HS-5 (cell line): ENCODE measurements around the gene PPP6R3.
"Not testable (repeated sequence)": the region's sequence is repeated elsewhere in the genome, so short reads cannot be mapped to it uniquely, and the experiment has no call there.

Experiments
- DNase-seq: peaks from one replicate; pipeline ENCODE4 v3.0.0-alpha.2; 2012; ENCODE audit warnings: low read depth

PPP6R3 gene

DNA sequence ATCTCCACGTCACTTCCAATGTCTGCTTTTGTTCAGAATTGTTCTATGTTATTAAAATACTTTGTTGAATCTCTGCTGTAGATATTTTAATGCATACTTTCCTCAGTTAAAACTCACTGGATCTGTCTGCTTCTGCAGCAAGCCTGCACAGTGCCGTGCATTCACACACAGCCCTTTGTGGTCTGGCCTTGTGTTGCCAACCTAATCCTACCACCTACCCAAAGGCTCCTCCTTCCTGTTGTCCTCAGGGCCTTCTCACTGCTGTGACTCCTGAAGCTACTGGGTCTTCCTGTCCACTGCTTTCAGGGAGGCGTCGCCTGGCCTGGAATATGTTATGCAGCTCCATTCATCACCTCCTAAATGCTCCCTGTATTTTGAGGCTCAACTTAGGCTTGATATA is 67.0 kb downstream of the PPP6R3 start:
- DNase-seq = no peak

GRCh38 chr11:68528630-68529029 is 68.1 kb downstream of the PPP6R3 start:
- no peak for DNase-seq

DNA sequence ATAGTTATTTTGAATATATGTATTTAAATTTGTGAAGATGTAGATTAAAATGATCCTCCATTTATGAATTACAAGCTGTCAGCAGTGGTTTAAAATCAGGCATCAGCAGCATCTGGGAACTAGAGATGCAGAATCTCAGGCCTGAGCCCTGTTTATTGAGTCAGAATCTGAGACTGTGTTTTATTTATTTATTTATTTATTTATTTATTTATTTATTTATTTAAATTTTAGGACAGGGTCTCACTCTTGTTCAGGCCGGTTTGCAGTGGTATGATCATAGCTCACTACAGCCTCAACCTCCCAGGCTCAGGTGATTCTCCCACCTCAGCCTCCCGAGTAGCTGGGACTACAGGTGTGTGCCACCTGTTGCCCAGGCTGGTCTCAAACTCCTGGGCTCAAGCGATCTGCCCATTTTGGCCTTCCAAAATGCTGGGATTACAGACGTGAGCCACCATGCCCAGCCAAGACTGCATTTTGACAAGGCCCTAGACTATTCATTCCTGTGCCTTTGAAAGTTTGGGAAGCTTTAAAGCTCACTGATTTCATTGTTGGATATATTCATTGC is 70.7 kb downstream of the PPP6R3 start:
- no peak for DNase-seq

- no peak for DNase-seq
Observed at GRCh38 chr11:68532727-68533369, 72.3 kb downstream of the PPP6R3 start.

DNA sequence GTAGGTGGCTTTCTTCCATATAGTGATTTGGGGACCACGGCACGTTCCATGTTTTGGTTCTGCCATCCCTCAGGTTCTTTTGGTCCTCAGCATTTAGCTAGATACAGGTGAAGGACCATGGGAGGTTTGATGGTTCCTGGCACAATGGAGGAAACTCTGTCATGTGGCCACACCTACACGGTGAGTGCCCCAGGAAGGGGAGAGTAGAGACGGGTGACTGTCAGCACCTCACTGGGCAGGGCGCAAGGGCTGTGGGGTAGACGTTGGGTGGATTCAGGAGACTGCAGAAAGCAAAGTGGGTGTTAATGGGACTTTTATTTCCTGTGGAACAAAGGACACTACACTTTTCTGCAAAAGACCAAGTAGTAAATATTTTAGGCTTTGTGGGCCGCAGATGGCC is 73.4 kb downstream of the PPP6R3 start:
- DNase-seq = no peak

DNA sequence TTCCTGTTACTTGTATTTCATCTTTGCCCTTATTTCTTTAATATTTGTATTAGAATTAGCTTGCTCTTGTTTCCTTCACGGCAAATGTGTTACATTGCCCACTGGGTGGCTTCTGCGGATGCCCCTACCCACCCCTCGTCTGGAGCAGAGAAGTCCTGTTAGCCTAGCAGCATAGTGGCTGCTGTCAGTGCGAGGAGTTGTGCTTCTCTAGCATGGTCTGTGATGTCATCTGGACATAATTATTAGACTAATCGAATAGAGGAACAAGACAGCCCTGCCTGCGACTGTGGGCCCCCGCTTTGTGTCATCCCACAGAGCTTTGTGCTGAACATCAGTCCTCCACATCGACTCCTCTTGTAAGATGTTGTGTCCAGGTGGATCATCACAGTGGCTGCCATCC is 74.5 kb downstream of the PPP6R3 start:
- no peak for DNase-seq

DNA sequence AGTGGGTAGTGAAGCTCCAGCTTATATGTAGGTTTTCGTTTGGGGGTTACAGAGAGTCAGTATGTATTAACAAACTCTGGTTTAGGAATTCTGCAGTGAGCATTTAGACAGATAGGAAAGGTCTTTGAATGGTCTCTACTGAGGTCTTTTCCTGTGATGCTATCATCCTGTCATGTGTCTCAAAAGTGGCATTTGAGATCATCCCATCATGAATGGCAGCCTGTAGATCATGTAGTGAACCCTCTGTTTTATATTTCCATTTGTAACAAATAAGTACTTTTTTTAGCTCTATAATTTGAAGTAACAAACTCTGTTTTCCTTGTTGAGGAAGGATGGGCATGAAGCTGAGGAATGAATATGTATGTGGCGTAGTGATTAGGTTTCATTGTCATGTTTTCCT is 76.2 kb downstream of the PPP6R3 start:
- no peak for DNase-seq

GRCh38 chr11:68538025-68538424 is 77.5 kb downstream of the PPP6R3 start:
- DNase-seq = no peak

- DNase-seq = no peak
Observed at GRCh38 chr11:68539395-68539794, 78.8 kb downstream of the PPP6R3 start.

- not testable (repeated sequence) for DNase-seq
Observed at GRCh38 chr11:68540504-68540903, 80.0 kb downstream of the PPP6R3 start.

DNA sequence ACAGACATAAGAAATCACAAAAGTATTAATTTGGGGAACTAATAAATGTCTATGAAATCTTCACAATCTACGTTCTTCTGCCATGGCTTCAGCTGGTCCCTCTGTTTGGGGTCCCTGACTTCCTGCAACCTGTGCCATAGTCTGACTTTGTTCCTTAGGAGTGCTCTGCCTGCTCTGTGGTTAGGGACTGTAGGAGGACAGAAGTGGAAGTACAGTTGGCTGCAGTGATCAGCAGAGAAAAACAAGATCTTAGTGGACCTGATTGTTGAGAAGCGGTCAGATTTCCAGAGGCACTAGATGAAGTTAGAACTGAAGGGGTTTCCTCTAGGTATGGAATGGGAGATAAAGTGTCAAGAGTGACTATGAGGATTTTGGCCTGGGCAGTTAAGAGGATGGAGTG is 80.6 kb downstream of the PPP6R3 start:
- no peak for DNase-seq

DNA sequence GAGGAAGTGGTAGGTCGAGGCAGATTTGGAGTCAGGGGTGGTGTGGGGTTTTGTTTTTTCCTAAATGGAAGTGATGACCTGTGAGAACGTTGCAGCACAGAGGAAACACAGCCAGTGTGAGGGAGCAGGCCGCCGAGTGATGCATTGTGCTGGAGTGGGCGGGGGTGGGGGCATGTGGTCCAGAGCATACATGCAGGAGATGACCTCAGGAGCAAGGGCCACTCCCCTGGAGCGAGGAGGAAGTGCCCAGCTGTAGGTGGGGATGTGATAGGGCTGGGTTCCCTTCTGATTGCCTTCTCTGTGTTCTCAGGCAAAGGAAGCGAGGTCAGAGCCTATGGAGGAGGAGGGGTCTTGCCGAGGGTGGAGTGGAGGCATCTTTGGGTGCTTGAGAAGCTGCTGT is 81.4 kb downstream of the PPP6R3 start:
- DNase-seq = no peak

GRCh38 chr11:68542617-68543016 is 82.1 kb downstream of the PPP6R3 start:
- DNase-seq = peak; percentile 83

DNA sequence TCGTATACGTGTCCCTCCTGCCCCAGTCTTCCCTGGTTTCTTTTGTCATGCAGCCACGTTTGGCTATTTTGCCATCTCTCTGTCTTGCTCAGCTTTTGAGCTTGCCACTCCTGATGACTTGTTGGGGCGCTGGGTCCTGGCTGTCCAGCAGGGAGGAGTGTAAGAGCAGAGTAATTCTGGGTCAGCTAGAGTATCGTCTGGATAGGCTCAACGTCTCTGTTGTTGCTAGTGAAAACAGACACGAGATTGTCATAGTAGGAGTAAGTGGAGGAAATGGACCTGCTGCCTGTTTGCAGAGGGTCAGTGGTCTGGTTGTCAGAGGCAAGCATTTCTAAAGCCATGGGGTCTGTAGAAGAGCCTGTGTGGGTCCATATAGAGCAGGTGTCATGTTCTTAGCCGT is 83.0 kb downstream of the PPP6R3 start:
- DNase-seq = no peak

DNA sequence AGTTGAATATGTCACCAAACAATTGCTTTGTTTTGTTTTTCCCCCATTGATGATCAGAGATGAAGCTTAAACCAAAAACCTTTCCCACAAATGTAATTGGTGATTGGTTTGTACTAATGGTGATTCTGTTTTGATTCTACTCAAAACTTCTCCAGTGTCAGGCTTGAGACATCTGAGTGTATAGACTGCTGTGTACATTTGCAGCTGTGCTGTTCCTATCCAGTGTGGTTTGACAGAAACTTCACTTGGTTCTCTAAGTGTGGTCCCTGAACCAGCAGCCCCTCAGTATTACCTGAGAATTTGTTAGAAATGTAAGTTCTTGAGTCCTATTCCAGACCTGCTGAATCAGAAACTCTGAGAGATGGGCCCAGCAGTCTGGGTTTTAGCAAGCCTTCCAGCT is 84.8 kb downstream of the PPP6R3 start:
- no peak for DNase-seq

DNA sequence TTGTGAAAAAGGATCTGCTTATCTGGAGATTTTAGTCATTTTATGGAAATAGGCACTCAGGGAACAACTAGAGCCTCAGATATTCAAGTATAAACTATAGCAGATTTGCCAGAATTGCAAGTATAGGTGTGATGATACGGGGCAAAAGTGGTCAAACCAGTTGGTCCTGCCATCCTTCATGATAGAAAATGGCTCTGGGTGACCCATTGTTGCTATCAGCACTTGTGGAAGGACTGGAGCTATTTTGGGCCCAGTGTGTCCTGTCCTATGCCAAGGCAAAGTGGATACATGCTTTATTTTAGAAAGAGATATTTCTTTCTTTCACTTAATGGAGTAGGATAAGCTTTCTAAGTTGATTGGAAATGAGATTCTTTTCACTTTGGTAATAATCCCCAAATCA is 85.2 kb downstream of the PPP6R3 start:
- no peak for DNase-seq

GRCh38 chr11:68546555-68546954 is 86.0 kb downstream of the PPP6R3 start:
- no peak for DNase-seq

DNA sequence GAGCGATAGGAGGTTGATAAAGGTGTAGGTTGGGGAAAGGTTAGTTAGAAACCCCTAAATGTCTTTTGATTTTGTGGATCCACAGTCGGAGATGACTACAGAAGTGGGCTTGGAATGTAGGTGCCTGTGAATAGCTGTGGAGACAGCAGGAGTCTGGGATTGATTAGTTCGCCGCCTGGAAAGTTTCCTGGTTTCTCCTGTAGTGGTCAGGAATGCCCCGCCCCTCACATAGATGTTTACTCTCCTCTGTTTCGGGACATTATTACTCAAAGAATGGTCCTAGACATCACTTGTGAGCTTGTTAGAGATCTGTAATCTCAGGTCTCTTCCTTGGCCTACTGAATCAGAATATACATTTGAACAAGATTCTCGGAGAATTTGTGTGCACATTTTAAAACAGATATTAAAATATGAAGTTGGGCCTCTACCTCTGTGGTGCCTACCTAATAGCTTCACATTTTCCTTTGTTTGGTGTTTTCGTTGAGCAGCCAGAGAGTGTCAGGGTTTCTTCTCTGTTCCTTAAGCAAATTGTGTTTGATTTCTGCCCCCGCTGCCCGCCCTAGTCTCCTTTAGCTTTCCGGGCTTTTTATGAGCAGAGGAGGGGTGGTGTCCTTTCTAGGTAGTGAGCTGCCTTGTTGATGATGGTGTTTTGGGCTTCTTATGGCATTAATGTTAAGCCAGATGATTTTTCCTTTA is 89.4 kb downstream of the PPP6R3 start:
- DNase-seq = no peak

GRCh38 chr11:68550485-68550817 is 89.9 kb downstream of the PPP6R3 start:
- no peak for DNase-seq

- no peak for DNase-seq
Observed at GRCh38 chr11:68551223-68551622, 90.7 kb downstream of the PPP6R3 start.

DNA sequence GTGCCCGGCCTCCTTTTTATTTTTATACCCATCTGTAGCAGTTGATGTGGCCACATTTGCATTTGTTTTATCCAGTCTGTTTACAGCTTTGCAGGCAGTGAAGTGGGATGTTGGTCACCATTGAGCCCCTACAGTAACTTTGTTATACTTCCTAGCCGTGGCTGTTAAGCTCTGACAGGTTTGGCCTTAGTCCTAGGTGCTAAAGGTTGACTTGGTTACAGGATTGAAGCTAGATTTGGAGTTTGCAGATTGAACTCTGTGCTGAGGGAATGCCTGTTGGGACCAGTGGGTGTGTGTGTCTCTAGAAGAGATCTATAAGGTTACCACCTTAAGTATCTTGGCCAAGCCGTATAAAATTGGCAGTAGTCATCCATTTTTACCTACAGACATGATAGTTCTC is 91.2 kb downstream of the PPP6R3 start:
- no peak for DNase-seq

- DNase-seq = no peak
Observed at GRCh38 chr11:68552542-68552941, 92.0 kb downstream of the PPP6R3 start.

- DNase-seq = no peak
Observed at GRCh38 chr11:68560216-68560615, 99.7 kb downstream of the PPP6R3 start.

- DNase-seq = no peak
Observed at GRCh38 chr11:68563454-68563853, 102.9 kb downstream of the PPP6R3 start.
